Measurements from ENCODE around the gene CASK. TPM values are rescaled to one million over a fixed set of nuclear protein-coding genes. Genes with fewer than 3 reads are reported as not detected.

CASK gene
- total and polyA plus RNA-seq, 4 donors, result 3.6 to 14.8 (median 6.2) TPM

DNA sequence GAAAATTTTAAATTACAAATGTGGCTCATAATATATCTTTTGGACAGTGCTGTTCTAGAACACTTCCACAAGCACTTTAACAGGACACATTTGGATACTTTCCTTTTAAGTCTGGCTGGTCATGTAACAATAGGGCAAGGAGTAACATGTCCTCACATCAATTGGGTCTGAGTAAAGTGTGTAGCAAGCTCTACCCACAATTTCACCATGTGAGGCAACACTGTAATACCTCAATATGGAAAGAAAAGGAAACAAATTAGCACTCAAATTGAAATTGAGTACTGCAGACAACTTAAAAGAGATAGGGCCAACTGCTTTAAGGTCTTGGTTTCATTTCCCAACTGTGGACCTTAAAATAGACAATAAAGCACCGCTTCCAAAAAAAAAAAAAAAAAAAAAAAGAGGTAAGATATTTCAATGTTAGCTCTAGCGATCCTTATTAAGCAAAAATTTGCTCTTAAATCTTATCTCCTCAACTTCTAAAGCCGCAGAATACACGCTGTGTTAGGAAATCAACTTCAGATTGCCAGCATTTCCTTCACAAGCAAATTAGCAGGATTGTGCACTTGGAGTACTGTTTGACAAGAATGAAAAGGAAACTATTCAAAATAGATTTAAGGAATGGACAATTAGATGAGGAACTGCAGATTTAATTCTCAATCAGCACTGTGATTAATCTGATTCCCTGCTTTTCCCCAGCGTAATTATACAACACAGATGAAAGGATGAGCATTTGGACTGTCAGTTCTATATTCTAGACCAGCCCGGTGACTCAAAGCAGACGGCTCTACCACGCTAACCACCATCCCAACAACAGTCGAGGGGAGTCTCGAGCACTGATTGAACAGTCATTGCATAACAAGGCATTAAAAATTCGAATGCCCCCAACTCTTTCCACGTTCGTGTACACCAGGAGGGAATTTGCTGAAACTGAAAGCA, 1.6 kb downstream of the CASK start:
- TF ChIP-seq, protein P1, sequence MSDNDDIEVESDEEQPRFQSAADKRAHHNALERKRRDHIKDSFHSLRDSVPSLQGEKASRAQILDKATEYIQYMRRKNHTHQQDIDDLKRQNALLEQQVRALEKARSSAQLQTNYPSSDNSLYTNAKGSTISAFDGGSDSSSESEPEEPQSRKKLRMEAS (IDR thresholded peaks at IDR 0.05), result no peak
- TF ChIP-seq RAD21 (IDR thresholded peaks at IDR 0.05) (peak in 1 of 2 donors; percentile 16), HNF4A (conservative IDR thresholded peaks at IDR 0.05) (peak in 1 of 2 donors; percentile 50), YY1 (IDR thresholded peaks at IDR 0.05) (no peak)
- Histone ChIP-seq H3K27ac (ENCODE audit: low read depth in 1 of 2, low read length in 2 of 2) (no peak overlapping the region), H3K36me3 (ENCODE audit: control insufficient read depth in 4 of 4, insufficient read depth in 3 of 4, low read depth in 1 of 4, low read length in 3 of 4) (no peaks in the 10 kb centered on the region), H3K4me3 (ENCODE audit: low read depth in 1 of 3, low read length in 3 of 3) (peak overlapping the region; percentile 67 to 84 (median 68)), H3K9ac (ENCODE audit: low read depth in 1 of 2, low read length in 2 of 2) (peak overlapping the region in 1 of 2 donors; percentile 1), H3K4me1 (ENCODE audit: control insufficient read depth in 4 of 4, insufficient read depth in 4 of 4, low read length in 3 of 4) (peaks cover 0 to 4% (median 1%) of the 10 kb centered on the region in 4 donors), H3K9me3 (ENCODE audit: control insufficient read depth in 4 of 4, low read length in 3 of 4) (no peaks in the 10 kb centered on the region), H3K27me3 (ENCODE audit: control insufficient read depth in 4 of 4, insufficient read depth in 4 of 4, low read length in 3 of 4) (no peaks in the 10 kb centered on the region)
- 1% methylated on average over 13 of the region's 13 CpGs for WGBS
- no peak for DNase-seq (ENCODE audit: low spot score)

DNA sequence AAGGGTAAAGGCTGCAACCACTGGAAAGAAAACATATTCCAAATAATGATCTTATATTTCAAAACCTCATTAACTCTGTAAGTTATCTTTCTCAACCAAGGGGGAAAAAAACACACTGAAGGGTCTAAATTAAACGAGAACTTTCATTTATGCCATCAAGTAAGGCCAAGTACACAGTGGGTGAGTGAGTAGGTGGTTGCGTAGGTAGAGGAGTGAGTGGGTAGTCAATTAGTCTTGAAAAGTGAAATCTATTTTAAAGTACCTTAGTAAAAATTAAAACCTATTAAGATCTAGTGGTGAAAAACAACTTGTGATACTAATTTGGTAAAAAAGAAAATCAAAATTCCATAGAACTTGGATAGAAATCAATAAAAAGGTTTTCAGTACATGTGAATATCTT, 3.5 kb downstream of the CASK start:
- no peaks in the 10 kb centered on the region for H3K36me3 ChIP-seq (ENCODE audit: control insufficient read depth in 4 of 4, insufficient read depth in 3 of 4, low read depth in 1 of 4, low read length in 3 of 4)
- H3K4me3 ChIP-seq (ENCODE audit: low read depth in 1 of 3, low read length in 3 of 3), result no peak overlapping the region
- no peak overlapping the region for H3K9ac ChIP-seq (ENCODE audit: low read depth in 1 of 2, low read length in 2 of 2)
- H3K27me3 ChIP-seq (ENCODE audit: control insufficient read depth in 4 of 4, insufficient read depth in 4 of 4, low read length in 3 of 4), result no peaks in the 10 kb centered on the region
- peaks cover 0 to 4% (median 2%) of the 10 kb centered on the region in 4 donors for H3K4me1 ChIP-seq (ENCODE audit: control insufficient read depth in 4 of 4, insufficient read depth in 4 of 4, low read length in 3 of 4)
- no peaks in the 10 kb centered on the region for H3K9me3 ChIP-seq (ENCODE audit: control insufficient read depth in 4 of 4, low read length in 3 of 4)
- 91% methylated on average over 2 of the region's 2 CpGs for WGBS
- H3K27ac ChIP-seq (ENCODE audit: low read depth in 1 of 2, low read length in 2 of 2), result no peak overlapping the region
- TF ChIP-seq, protein P2, sequence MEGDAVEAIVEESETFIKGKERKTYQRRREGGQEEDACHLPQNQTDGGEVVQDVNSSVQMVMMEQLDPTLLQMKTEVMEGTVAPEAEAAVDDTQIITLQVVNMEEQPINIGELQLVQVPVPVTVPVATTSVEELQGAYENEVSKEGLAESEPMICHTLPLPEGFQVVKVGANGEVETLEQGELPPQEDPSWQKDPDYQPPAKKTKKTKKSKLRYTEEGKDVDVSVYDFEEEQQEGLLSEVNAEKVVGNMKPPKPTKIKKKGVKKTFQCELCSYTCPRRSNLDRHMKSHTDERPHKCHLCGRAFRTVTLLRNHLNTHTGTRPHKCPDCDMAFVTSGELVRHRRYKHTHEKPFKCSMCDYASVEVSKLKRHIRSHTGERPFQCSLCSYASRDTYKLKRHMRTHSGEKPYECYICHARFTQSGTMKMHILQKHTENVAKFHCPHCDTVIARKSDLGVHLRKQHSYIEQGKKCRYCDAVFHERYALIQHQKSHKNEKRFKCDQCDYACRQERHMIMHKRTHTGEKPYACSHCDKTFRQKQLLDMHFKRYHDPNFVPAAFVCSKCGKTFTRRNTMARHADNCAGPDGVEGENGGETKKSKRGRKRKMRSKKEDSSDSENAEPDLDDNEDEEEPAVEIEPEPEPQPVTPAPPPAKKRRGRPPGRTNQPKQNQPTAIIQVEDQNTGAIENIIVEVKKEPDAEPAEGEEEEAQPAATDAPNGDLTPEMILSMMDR (IDR thresholded peaks at IDR 0.05; ENCODE audit: low read depth, low read length, missing input control), result no peak
- no peak for TF ChIP-seq HNF4G (IDR thresholded peaks at IDR 0.05)
- TF ChIP-seq EGR1 (IDR thresholded peaks at IDR 0.05; ENCODE audit: low read depth in 2 of 2), result no peak
- TF ChIP-seq JUND (IDR thresholded peaks at IDR 0.05), result no peak
- TF ChIP-seq, protein P1 (IDR thresholded peaks at IDR 0.05), result no peak
- no peak for TF ChIP-seq YY1 (IDR thresholded peaks at IDR 0.05)
- TF ChIP-seq RXRA (IDR thresholded peaks at IDR 0.05), result no peak
- no peak for TF ChIP-seq FOXA2 (IDR thresholded peaks at IDR 0.05)
- no peak for TF ChIP-seq FOXA1 (IDR thresholded peaks at IDR 0.05)
- TF ChIP-seq, protein P3, sequence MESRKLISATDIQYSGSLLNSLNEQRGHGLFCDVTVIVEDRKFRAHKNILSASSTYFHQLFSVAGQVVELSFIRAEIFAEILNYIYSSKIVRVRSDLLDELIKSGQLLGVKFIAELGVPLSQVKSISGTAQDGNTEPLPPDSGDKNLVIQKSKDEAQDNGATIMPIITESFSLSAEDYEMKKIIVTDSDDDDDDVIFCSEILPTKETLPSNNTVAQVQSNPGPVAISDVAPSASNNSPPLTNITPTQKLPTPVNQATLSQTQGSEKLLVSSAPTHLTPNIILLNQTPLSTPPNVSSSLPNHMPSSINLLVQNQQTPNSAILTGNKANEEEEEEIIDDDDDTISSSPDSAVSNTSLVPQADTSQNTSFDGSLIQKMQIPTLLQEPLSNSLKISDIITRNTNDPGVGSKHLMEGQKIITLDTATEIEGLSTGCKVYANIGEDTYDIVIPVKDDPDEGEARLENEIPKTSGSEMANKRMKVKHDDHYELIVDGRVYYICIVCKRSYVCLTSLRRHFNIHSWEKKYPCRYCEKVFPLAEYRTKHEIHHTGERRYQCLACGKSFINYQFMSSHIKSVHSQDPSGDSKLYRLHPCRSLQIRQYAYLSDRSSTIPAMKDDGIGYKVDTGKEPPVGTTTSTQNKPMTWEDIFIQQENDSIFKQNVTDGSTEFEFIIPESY (IDR thresholded peaks at IDR 0.05), result no peak
- no peak for DNase-seq (ENCODE audit: low spot score)

DNA sequence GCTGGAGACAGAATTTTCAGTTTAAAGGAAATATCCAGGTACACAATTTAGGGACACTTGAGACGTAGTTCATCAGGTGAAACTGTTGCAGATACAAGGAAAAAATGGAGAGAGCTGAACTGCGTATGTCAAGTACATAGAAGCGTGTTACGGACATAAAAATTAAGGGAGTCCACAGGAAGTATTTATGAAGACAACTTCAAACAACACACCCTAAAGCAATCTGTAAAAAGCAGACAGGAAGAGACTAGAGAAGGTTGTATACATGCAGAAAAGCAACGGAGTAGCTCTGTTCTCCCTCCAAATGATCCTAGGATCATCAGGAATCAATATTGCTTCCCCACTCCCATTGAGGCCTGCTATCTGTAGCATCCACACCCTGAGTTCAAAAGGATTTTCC, 5.8 kb downstream of the CASK start:
- no peaks in the 10 kb centered on the region for H3K27me3 ChIP-seq (ENCODE audit: control insufficient read depth in 4 of 4, insufficient read depth in 4 of 4, low read length in 3 of 4)
- H3K9ac ChIP-seq (ENCODE audit: low read depth in 1 of 2, low read length in 2 of 2), result no peak overlapping the region
- TF ChIP-seq, protein P2 (IDR thresholded peaks at IDR 0.05; ENCODE audit: low read depth, low read length, missing input control), result no peak
- TF ChIP-seq, protein P4, sequence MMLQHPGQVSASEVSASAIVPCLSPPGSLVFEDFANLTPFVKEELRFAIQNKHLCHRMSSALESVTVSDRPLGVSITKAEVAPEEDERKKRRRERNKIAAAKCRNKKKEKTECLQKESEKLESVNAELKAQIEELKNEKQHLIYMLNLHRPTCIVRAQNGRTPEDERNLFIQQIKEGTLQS (IDR thresholded peaks at IDR 0.05), result no peak
- TF ChIP-seq FOXA2 (IDR thresholded peaks at IDR 0.05) (no peak), GABPA (IDR thresholded peaks at IDR 0.05 in 1 of 2, conservative IDR thresholded peaks at IDR 0.05 in 1 of 2) (no peak), HNF4G (IDR thresholded peaks at IDR 0.05) (no peak)
- H3K9me3 ChIP-seq (ENCODE audit: control insufficient read depth in 4 of 4, low read length in 3 of 4), result no peaks in the 10 kb centered on the region
- no peak overlapping the region for H3K27ac ChIP-seq (ENCODE audit: low read depth in 1 of 2, low read length in 2 of 2)
- no peaks in the 10 kb centered on the region for H3K36me3 ChIP-seq (ENCODE audit: control insufficient read depth in 4 of 4, insufficient read depth in 3 of 4, low read depth in 1 of 4, low read length in 3 of 4)
- no peak for DNase-seq (ENCODE audit: low spot score)
- no peak overlapping the region for H3K4me3 ChIP-seq (ENCODE audit: low read depth in 1 of 3, low read length in 3 of 3)
- H3K4me1 ChIP-seq (ENCODE audit: control insufficient read depth in 4 of 4, insufficient read depth in 4 of 4, low read length in 3 of 4), result peaks cover 0 to 1% (median 0%) of the 10 kb centered on the region in 4 donors
- 83% methylated on average over 5 of the region's 5 CpGs for WGBS
